Measurements from ENCODE around the gene THOC6. TPM values are rescaled to one million over a fixed set of nuclear protein-coding genes. Genes with fewer than 3 reads are reported as not detected.

Gene THOC6
- total RNA-seq, 1 donor from 2014 or later = 20.8 TPM

GRCh38 chr16:3015865-3016521 lies 7.8 kb upstream of the THOC6 start:
- no peak for DNase-seq (ENCODE audit: low spot score)

- no peak for DNase-seq (ENCODE audit: low spot score)
These were observed 6.5 kb upstream of the THOC6 start for GRCh38 chr16:3017344-3017743.

- DNase-seq (ENCODE audit: low spot score) = no peak
These were observed 5.9 kb upstream of the THOC6 start, which contains the start of gene CLDN6 for GRCh38 chr16:3017794-3018506. CLDN6 (minus strand) TSS chr16:3018183; CDS start chr16:3016021, 2,162 bp downstream.

- DNase-seq (ENCODE audit: low spot score) = no peak
These were observed 4.1 kb upstream of the THOC6 start for GRCh38 chr16:3019594-3020246.

DNA sequence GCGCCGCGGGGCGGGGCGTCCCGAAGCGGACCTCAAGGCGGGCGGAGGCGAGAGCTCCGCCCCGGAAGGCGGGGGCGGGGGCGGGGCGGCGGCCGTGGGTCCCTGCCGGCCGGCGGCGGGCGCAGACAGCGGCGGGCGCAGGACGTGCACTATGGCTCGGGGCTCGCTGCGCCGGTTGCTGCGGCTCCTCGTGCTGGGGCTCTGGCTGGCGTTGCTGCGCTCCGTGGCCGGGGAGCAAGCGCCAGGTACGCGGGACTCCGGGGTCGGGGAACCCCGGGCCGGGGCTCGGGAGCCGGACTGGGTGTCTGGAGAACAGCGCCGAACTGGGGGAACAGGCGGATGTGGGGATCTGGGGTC lies 3.6 kb upstream of the THOC6 start, which contains the start of gene TNFRSF12A:
Gene TNFRSF12A, plus strand, starts transcription at position 122 of the 357 bp plus-strand sequence. Its CDS starts 30 bp downstream, at position 152.
- DNase-seq (ENCODE audit: low spot score) = peak; percentile 80

- DNase-seq (ENCODE audit: low spot score) = peak; percentile 78
These were observed 3.0 kb upstream of the THOC6 start for GRCh38 chr16:3020604-3021448.

GRCh38 chr16:3021449-3022207 lies 2.2 kb upstream of the THOC6 start:
- peak; percentile 63 for DNase-seq (ENCODE audit: low spot score)

DNA sequence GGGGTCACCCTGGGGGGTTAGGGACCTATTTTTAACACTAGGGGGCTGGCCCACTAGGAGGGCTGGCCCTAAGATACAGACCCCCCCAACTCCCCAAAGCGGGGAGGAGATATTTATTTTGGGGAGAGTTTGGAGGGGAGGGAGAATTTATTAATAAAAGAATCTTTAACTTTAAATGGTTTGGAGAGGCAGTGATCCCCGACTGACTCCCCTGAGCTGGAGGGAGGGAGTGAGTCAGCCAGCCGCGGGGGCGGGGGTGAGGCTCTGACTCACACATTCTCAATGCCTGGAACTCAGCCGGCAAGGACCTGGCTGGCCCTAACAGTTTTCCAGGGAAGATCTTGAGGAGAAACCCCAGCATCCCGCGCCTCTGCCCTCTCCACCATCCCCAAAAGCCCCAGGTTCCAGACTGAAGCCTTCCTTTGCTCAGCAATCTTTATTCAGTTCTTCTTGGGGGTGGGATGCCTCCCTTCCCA lies 1.6 kb upstream of the THOC6 start:
- DNase-seq (ENCODE audit: low spot score) = peak; percentile 92

DNA sequence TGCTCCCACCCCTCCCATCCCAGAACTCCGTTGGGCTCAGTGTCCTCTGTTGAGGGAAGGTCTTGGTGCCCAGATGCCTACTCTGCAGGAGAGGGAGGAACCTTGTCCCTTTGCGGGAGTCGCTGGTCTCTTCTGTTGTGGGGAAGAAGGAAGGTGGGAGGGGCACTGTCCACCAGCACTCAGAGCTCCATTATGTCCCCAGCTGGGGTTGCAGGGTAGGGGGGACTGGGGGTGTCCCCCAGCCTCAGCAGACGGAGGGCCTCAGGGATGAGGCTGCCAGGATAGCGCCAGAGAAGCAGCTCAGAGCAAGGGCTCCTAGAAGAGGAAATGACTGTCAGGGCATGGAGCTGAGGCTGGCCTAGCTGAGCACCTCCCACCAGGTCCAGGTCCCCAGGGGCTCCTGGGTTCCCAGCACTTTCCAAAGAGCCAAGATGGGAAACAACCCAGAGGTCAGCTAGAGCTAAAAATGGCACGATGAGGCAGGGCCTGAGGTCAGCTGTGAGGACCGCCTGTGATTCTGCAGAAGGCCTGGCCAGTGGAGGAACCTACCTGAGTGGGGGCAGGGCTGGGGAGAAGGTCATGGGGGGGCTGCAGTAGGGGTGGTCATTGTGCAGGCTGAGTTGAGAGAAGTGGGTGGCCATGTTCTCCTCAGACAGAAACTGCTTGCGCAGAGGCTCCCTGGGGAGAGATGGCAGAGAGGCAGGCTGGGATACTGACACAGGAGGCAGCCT lies 986 bp upstream of the THOC6 start:
- no peak for DNase-seq (ENCODE audit: low spot score)

DNA sequence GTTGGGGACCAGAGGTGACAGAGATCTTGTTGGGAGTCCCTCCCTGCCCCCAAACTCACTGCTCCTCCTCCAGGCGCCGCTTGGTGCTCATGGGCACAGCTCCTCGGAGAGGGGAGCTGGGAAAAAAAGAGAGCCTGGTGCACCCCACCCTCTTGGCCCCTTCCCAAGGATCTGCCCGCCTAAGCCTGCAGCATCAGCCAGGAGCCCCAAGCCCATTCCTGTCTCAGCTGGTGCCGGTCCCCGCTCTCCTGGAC lies 493 bp upstream of the THOC6 start:
- DNase-seq (ENCODE audit: low spot score) = no peak

DNA sequence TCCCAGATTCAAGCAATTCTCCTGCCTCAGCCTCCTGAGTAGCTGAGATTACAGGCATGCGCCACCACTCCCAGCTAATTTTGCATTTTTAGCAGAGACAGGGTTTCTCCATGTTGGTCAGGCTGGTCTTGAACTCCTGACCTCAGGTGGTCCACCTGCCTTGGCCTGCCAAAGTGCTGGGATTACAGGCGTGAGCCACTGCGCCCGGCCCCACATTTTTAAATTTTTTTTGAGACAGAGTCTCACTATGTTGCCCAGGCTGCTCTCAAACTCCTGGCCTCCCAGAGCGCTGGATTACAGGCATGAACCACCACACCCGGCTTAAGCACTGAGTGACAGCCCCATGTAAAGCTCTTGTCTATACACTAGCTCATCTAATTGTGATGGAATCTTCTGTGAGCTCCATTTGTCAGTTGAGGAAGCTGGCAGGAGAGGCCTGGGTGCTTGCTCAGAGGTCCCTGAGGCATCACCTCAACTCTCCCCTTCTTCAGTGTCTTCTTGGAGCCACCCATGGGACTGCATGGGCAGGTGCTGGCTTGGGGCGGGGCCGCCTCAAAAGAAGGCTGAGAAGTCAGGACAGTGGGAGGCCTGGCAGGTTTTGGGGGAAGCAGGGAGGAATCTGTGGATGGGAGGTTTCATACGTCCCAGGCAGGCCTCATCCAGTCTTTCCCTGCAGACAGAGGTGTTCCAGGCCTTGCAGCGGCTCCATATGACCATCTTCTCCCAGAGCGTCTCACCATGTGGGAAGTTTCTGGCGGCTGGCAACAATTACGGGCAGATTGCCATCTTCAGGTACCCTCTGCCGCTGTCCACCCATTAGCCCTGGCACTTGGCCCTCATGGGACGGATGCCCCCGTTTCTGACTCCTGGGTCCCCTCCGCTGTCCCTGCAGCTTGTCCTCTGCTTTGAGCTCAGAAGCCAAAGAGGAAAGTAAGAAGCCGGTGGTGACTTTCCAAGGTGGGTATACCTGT lies 1.5 kb downstream of the THOC6 start:
- DNase-seq (ENCODE audit: low spot score) = no peak

DNA sequence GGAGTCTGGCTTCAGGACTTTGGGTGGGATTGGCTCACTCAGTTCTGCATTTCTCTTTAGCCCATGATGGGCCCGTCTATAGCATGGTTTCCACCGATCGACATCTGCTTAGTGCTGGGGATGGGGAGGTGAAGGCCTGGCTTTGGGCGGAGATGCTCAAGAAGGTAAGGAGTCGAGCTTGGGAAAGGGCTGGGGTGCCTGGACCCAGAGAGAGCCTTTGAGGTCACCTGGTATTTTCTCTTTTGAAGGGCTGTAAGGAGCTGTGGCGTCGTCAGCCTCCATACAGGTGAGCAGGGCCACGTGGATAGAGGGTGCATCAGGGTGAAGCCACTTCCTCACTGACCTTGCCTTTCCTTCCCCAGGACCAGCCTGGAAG lies 2.2 kb downstream of the THOC6 start:
- no peak for DNase-seq (ENCODE audit: low spot score)

DNA sequence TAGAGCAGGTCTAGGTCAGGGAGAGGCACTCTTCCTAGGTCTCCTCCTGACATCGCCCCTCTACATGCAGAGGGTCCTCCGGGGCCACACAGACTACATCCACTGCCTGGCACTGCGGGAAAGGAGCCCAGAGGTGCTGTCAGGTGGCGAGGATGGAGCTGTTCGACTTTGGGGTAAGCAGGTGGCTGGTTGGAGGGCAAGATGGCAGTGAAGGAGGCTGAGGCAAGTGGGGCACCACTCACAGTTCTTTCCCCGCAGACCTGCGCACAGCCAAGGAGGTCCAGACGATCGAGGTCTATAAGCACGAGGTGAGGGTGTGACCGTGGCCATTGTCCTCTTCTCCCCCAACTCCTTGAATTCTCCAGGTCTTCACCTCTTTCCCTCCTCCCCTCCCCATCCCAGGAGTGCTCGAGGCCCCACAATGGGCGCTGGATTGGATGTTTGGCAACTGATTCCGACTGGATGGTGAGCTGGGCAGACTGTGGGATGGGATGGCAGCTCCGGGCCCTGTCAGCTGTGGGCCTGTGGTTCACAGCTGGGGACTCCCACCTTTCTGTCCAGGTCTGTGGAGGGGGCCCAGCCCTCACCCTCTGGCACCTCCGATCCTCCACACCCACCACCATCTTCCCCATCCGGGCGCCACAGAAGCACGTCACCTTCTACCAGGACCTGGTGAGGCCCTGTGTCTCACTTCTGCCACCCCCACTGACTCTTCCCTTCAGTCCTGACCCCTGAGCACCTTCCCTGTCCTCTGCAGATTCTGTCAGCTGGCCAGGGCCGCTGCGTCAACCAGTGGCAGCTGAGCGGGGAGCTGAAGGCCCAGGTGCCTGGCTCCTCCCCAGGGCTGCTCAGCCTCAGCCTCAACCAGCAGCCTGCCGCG lies 3.0 kb downstream of the THOC6 start:
- DNase-seq (ENCODE audit: low spot score) = no peak

- DNase-seq (ENCODE audit: low spot score) = no peak
These were observed 3.6 kb downstream of the THOC6 start for GRCh38 chr16:3027489-3027795.

- peak; percentile 87 for DNase-seq (ENCODE audit: low spot score)
These were observed 4.3 kb downstream of the THOC6 start for GRCh38 chr16:3027983-3028715.

- no peak for DNase-seq (ENCODE audit: low spot score)
These were observed 5.0 kb downstream of the THOC6 start for GRCh38 chr16:3028716-3029319.

DNA sequence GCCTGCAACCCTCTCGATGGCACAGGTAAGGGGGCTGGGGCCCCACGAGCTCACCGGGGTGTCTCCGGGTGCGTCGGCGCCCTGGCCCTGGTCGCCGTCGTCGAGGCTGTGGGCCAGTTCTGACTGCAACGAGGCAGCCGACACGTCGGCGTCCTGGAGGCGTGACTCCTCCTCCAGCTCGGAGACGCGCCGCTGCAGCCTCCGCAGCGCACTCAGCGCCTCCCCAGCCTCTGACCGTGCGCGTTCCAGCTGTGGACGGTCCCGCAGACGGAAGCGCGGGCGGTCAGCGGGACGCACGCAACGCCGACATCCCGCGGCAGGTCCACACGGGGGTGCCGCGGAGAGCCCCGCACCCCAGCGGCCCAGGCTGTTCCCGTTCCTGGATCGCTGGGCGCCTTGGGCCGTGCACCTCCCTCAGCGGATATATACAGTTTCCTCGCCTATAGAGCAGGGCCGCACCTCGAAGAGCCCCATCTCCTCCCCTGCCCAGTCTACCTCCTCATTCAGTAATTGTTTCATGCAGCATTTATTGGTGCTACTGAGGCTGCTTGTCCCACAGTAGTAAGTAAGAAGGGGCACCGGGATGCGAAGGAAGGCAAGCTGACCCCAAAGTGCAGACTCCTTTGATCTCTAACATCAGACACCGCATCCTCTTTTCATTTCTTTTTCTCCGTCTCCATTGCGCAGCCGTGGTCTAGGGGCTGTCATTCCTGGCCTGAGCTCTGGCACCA lies 5.8 kb downstream of the THOC6 start:
- no peak for DNase-seq (ENCODE audit: low spot score)
